Calu3 (cell line): Measurements from ENCODE around the gene CASK. TPM values are rescaled to one million over a fixed set of nuclear protein-coding genes. Genes with fewer than 3 reads are reported as not detected.

Experiments
- BruUV-seq: library from RNA; stranded (reverse); fragments of 400-500 nt; replicated peaks from 2 replicates; lab custom pipeline; 2021; lab: Mats Ljungman, UMichigan
- CTCF ChIA-PET: fragments of 300-600 bp; sonication (Branson Sonifier 250); formaldehyde crosslinking; loops from one replicate; lab custom pipeline; 2022; ENCODE audit warnings: antibody characterized with exemption; lab: Charles Lee
- DNase-seq: peaks from one replicate; pipeline ENCODE4 v3.0.0; 2022
- H3K27ac Mint-ChIP-seq: one replicate; pipeline ENCODE4 v1.8.0; 2022; ENCODE audit warnings: mixed read lengths; ENCODE audit not compliant: unreplicated experiment
- H3K27me3 Mint-ChIP-seq: one replicate; pipeline ENCODE4 v1.8.0; 2022; ENCODE audit warnings: mixed read lengths; ENCODE audit not compliant: unreplicated experiment
- H3K36me3 Mint-ChIP-seq: one replicate; pipeline ENCODE4 v1.8.0; 2022; ENCODE audit warnings: mild to moderate bottlenecking, moderate library complexity, mixed read lengths; ENCODE audit not compliant: insufficient read depth, unreplicated experiment
- H3K4me1 Mint-ChIP-seq: one replicate; pipeline ENCODE4 v1.8.0; 2022; ENCODE audit warnings: mild to moderate bottlenecking, low read depth, mixed read lengths; ENCODE audit not compliant: unreplicated experiment
- H3K4me3 Mint-ChIP-seq: one replicate; pipeline ENCODE4 v1.8.0; 2022; ENCODE audit warnings: mild to moderate bottlenecking, low read depth, moderate library complexity, mixed read lengths; ENCODE audit not compliant: unreplicated experiment
- H3K9me3 Mint-ChIP-seq: one replicate; pipeline ENCODE4 v1.8.0; 2022; ENCODE audit warnings: low read depth, mixed read lengths; ENCODE audit not compliant: unreplicated experiment
- intact Hi-C: fragments of 100-400 bp; cut with micrococcal nuclease; formaldehyde crosslinking; loops from one replicate; pipeline ENCODE4 v1.10.0; 2022; ENCODE audit not compliant: unreplicated experiment
- total RNA-seq: library from RNA; stranded (reverse); gene quantifications from 2 replicates; pipeline ENCODE4 v1.2.3, GENCODE V29; 2022
- TF ChIP-seq, protein P1 (sequence below): fragments of 200-600 bp; IDR thresholded peaks from one replicate; pipeline ENCODE4 v1.8.0; 2022; ENCODE audit warnings: antibody characterized with exemption; ENCODE audit not compliant: unreplicated experiment

The CASK gene
- total RNA-seq, 1 experiment from 2014 or later: 157 TPM

DNA sequence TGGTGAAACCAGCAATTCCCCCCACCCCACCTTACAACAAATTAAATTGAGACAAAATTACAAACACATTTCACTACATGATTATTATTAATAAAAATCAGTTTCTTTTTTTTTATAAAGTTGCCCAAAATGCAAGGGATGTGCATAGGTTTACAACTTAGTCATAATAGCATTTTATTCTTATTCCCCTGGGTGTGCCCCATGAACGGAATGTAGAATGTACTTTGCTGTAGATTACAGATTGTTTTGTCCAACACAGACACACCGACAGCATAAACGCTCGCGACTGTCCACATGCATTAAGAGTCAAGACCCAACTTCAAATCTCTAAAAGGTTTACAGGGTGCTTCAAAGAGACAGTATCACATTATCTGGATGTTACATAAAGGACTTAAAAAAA lies 403.9 kb downstream of the CASK start:
- CTCF ChIA-PET: interaction anchor here (0.7 kb wide), 1 partner anchor 81 kb away, joined by 4 read pairs; no protein-coding TSS in a partner anchor
- Mint-ChIP-seq H3K27me3 (no peaks in the 10 kb centered on the region), H3K27ac (no peak overlapping the region), H3K4me3 (no peak overlapping the region), H3K36me3 (peaks cover 14% of the 10 kb centered on the region), H3K4me1 (peaks cover 9% of the 10 kb centered on the region), H3K9me3 (no peaks in the 10 kb centered on the region)
- intact Hi-C loops: no loop called here
- TSS peak; percentile 35 for BruUV-seq
- TF ChIP-seq, protein P1, sequence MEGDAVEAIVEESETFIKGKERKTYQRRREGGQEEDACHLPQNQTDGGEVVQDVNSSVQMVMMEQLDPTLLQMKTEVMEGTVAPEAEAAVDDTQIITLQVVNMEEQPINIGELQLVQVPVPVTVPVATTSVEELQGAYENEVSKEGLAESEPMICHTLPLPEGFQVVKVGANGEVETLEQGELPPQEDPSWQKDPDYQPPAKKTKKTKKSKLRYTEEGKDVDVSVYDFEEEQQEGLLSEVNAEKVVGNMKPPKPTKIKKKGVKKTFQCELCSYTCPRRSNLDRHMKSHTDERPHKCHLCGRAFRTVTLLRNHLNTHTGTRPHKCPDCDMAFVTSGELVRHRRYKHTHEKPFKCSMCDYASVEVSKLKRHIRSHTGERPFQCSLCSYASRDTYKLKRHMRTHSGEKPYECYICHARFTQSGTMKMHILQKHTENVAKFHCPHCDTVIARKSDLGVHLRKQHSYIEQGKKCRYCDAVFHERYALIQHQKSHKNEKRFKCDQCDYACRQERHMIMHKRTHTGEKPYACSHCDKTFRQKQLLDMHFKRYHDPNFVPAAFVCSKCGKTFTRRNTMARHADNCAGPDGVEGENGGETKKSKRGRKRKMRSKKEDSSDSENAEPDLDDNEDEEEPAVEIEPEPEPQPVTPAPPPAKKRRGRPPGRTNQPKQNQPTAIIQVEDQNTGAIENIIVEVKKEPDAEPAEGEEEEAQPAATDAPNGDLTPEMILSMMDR: no peak
- DNase-seq: no peak

DNA sequence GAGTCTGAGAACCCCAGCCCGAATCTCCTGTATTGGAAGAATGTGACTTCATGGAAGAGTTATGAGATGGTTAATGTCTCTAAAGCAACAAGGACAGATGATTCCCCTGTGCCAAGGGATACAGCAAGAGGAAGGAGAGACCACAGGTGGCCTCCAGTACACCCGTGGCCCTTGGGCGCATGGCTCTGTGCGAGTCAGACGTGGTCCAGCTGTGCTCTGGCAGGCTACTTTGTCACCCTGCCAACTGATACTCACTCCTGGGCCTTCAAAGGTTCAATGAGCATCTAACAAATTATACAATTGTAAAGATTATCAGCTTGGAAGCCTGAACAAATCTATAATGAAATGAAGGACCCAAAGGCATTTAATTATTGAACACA lies 404.5 kb downstream of the CASK start:
- CTCF ChIA-PET: no interaction called here
- H3K4me3 Mint-ChIP-seq: no peak overlapping the region
- intact Hi-C loops: no loop called here
- DNase-seq: no peak
- no peaks in the 10 kb centered on the region for H3K9me3 Mint-ChIP-seq
- BruUV-seq: no TSS peak
- H3K27me3 Mint-ChIP-seq: no peaks in the 10 kb centered on the region
- H3K27ac Mint-ChIP-seq: no peak overlapping the region
- TF ChIP-seq, protein P1: no peak
- peaks cover 14% of the 10 kb centered on the region for H3K36me3 Mint-ChIP-seq
- H3K4me1 Mint-ChIP-seq: peaks cover 9% of the 10 kb centered on the region

DNA sequence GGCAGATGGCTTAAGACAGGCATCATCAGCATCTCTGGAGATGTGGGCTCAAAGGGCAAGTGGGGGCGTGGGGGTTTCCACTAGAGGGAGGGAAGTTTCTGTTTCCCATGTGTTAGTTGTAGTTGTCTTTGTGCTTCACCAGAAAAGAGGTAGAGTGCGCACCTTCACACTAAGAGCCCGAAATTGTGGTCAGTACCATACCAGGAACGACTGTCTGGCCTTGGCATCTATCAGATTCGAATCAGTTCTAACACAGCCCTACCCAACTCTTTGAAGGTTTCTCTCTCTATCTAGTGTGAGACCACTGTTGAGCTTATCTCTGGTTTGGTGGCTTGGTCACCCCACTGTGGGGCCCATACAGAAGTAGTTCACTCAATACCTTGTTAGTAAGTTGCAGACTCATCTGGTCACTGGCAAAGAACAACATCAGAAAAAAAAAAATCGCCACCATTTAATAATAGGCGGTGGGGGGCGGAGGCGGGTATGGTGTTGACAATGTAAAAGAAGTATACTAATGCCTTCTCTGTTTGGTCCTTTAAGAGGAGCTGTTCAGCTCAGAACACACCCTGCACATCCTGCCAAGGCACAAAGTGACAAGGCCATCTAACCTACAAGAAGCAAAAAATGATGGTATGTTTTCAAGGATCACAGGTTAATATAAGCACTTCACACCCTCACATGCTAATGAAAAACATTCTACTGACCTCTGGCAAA lies 405.1 kb downstream of the CASK start:
- intact Hi-C loops: no loop called here
- Mint-ChIP-seq H3K36me3 (peaks cover 14% of the 10 kb centered on the region), H3K9me3 (no peaks in the 10 kb centered on the region), H3K27ac (no peak overlapping the region), H3K27me3 (no peaks in the 10 kb centered on the region), H3K4me1 (peaks cover 9% of the 10 kb centered on the region), H3K4me3 (no peak overlapping the region)
- CTCF ChIA-PET: no interaction called here
- no TSS peak for BruUV-seq
- TF ChIP-seq, protein P1: no peak
- no peak for DNase-seq

DNA sequence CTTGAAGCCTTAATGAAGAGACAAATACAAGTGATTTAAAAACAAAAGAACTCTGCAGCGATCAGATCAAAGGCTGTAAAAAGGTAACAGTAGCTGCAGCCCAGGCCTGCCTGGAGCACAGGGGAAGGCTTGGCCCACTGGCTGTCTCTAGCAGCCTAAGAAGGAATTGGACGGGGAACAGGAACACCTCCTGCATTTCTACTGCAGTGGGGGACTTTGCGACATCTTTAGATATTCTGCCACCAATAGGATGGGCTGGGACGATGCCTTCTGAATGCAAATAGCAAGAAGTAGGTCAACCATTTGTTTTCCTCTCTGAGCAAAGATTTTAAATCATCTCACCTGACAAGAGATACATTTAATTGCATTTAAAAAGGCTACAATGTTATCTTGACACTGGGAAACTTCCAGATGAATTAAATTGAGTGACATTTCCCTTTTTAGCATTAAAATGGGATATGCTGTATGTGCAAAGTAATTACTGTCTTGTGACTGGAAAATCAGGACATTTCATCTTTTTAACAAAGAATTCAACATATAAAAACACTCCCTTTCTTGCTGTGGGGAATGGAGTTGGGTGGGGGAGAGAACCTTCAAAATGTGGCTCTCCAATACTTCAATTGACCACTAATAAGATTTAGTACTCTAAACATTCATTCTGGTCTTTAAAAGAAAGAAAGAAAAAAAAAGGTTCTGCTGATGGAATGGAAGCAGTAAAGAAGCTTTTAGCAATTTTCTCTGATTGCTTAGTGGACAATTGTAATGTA lies 406.2 kb downstream of the CASK start:
- no TSS peak for BruUV-seq
- TF ChIP-seq, protein P1: no peak
- Mint-ChIP-seq H3K27me3 (no peaks in the 10 kb centered on the region), H3K4me1 (no peaks in the 10 kb centered on the region), H3K4me3 (no peak overlapping the region), H3K9me3 (no peaks in the 10 kb centered on the region), H3K27ac (no peak overlapping the region), H3K36me3 (peaks cover 8% of the 10 kb centered on the region)
- no peak for DNase-seq
- CTCF ChIA-PET: no interaction called here
- intact Hi-C loops: no loop called here
